Mesendoderm (in vitro differentiated cells): ENCODE results near the gene CHST1.
A peak's percentile ranks its signal among the peaks of the same experiment; 100 is the strongest.

Experiments
- DNase-seq: peaks from one replicate; pipeline ENCODE4 v3.0.0; 2013
- H2AK5ac ChIP-seq: 2 replicates; pipeline ENCODE4 v1.6.1; 2013; ENCODE audit warnings: low read length, inconsistent platforms
- H2BK120ac ChIP-seq: 2 replicates; pipeline ENCODE4 v1.6.1; 2013; ENCODE audit warnings: low read depth, mild to moderate bottlenecking, low read length, moderate library complexity, mixed read lengths
- H2BK15ac ChIP-seq: replicated peaks from 2 replicates; pipeline ENCODE4 v1.6.1; 2013; ENCODE audit warnings: low read depth, mild to moderate bottlenecking, moderate library complexity
- H2BK5ac ChIP-seq: 2 replicates; pipeline ENCODE4 v1.6.1; 2013; ENCODE audit warnings: low read length, inconsistent platforms
- H3K18ac ChIP-seq: 2 replicates; pipeline ENCODE4 v1.6.1; 2013; ENCODE audit warnings: mild to moderate bottlenecking, low read length, mixed read lengths
- H3K23ac ChIP-seq: one replicate; pipeline ENCODE4 v1.6.1; 2013; ENCODE audit warnings: low read length
- H3K27ac ChIP-seq: 2 replicates; pipeline ENCODE4 v1.5.1; 2013; ENCODE audit warnings: low read depth, mild to moderate bottlenecking, inconsistent platforms, low read length, moderate library complexity
- H3K27me3 ChIP-seq: 2 replicates; pipeline ENCODE4 v1.6.1; 2013; ENCODE audit warnings: low read length, control low read depth, mild to moderate bottlenecking, inconsistent platforms; ENCODE audit not compliant: insufficient read depth, poor library complexity
- H3K36me3 ChIP-seq: 2 replicates; pipeline ENCODE4 v1.6.1; 2013; ENCODE audit warnings: low read length, inconsistent platforms; ENCODE audit not compliant: control insufficient read depth, insufficient read depth
- H3K4ac ChIP-seq: one replicate; pipeline ENCODE4 v1.6.1; 2013; ENCODE audit warnings: low read depth, mild to moderate bottlenecking, low read length, moderate library complexity
- H3K4me1 ChIP-seq: 2 replicates; pipeline ENCODE4 v1.6.1; 2013; ENCODE audit warnings: low read depth, low read length, inconsistent platforms; ENCODE audit not compliant: control insufficient read depth
- H3K4me2 ChIP-seq: 2 replicates; pipeline ENCODE4 v1.6.1; 2013; ENCODE audit warnings: low read length
- H3K4me3 ChIP-seq: 2 replicates; pipeline ENCODE4 v1.5.1; 2013; ENCODE audit warnings: mild to moderate bottlenecking, low read length
- H3K56ac ChIP-seq: one replicate; pipeline ENCODE4 v1.6.1; 2013; ENCODE audit warnings: low read length
- H3K79me1 ChIP-seq: 2 replicates; pipeline ENCODE4 v1.6.1; 2013; ENCODE audit warnings: low read length, inconsistent platforms
- H3K79me2 ChIP-seq: 2 replicates; pipeline ENCODE4 v1.6.1; 2013; ENCODE audit warnings: mild to moderate bottlenecking, low read length; ENCODE audit not compliant: control insufficient read depth, insufficient read depth
- H3K9ac ChIP-seq: 2 replicates; pipeline ENCODE4 v1.6.1; 2013; ENCODE audit warnings: low read length, inconsistent platforms
- H4K5ac ChIP-seq: one replicate; pipeline ENCODE4 v1.6.1; 2013; ENCODE audit warnings: low read length
- H4K8ac ChIP-seq: one replicate; pipeline ENCODE4 v1.6.1; 2013; ENCODE audit warnings: low read depth, mild to moderate bottlenecking, control low read depth, low read length, moderate library complexity
- WGBS: extraction: QIAGEN DNeasy Blood & Tissue Kit; methylation state at CpG from one replicate; pipeline ENCODE4 v1.1.7; 2013; ENCODE audit warnings: low lambda C conversion rate, missing lambda C conversion rate; ENCODE audit not compliant: insufficient coverage; ENCODE audit errors: extremely low coverage; 5-methylcytosine and 5-hydroxymethylcytosine counted together

Gene CHST1

GRCh38 chr11:45622283-45622682 is 43.1 kb downstream of the CHST1 start:
- no peak overlapping the region for H2BK120ac ChIP-seq
- H3K27me3 ChIP-seq = no peaks in the 10 kb centered on the region
- H3K4me1 ChIP-seq = no peaks in the 10 kb centered on the region

GRCh38 chr11:45621588-45621987 is 43.8 kb downstream of the CHST1 start:
- Histone ChIP-seq H2BK120ac (no peak overlapping the region), H3K4ac (no peak overlapping the region), H3K9ac (no peak overlapping the region), H3K4me2 (no peak overlapping the region), H3K4me3 (no peak overlapping the region), H3K18ac (no peak overlapping the region), H3K23ac (no peak overlapping the region), H3K36me3 (no peaks in the 10 kb centered on the region), H4K5ac (no peak overlapping the region), H3K4me1 (no peaks in the 10 kb centered on the region), H3K79me1 (no peaks in the 10 kb centered on the region), H2BK15ac (no peak overlapping the region), H3K79me2 (no peaks in the 10 kb centered on the region), H3K56ac (no peak overlapping the region), H3K27ac (no peak overlapping the region), H4K8ac (no peak overlapping the region), H2AK5ac (no peak overlapping the region), H2BK5ac (no peak overlapping the region), H3K27me3 (no peaks in the 10 kb centered on the region)
- no CpG with 5 or more reads among the region's 1 CpG for WGBS
- DNase-seq = no peak

More at GRCh38 chr11:45622283-45622682, 43.1 kb downstream of the CHST1 start:
- Histone ChIP-seq H3K23ac (no peak overlapping the region), H2BK5ac (no peak overlapping the region), H2AK5ac (no peak overlapping the region), H3K36me3 (no peaks in the 10 kb centered on the region), H3K4me2 (no peak overlapping the region), H3K4ac (no peak overlapping the region), H3K79me1 (no peaks in the 10 kb centered on the region), H3K9ac (no peak overlapping the region), H2BK15ac (no peak overlapping the region), H3K18ac (no peak overlapping the region), H3K56ac (no peak overlapping the region), H3K79me2 (no peaks in the 10 kb centered on the region), H3K27ac (no peak overlapping the region), H3K4me3 (no peak overlapping the region), H4K5ac (no peak overlapping the region), H4K8ac (no peak overlapping the region)
- no peak for DNase-seq
- WGBS = no CpG with 5 or more reads among the region's 2 CpGs

GRCh38 chr11:45620243-45620642 is 45.2 kb downstream of the CHST1 start:
- DNase-seq = no peak
- no CpG with 5 or more reads among the region's 3 CpGs for WGBS
- H3K18ac ChIP-seq = no peak overlapping the region

GRCh38 chr11:45618897-45619296 is 46.5 kb downstream of the CHST1 start:
- Histone ChIP-seq H3K23ac (no peak overlapping the region), H3K27ac (no peak overlapping the region), H3K9ac (no peak overlapping the region), H3K4me2 (no peak overlapping the region), H3K56ac (no peak overlapping the region), H3K4me3 (no peak overlapping the region), H2BK120ac (no peak overlapping the region), H3K4me1 (no peaks in the 10 kb centered on the region), H4K8ac (no peak overlapping the region), H3K36me3 (no peaks in the 10 kb centered on the region), H2BK15ac (no peak overlapping the region), H3K79me2 (no peaks in the 10 kb centered on the region), H2AK5ac (no peak overlapping the region), H2BK5ac (no peak overlapping the region), H3K18ac (no peak overlapping the region), H3K4ac (no peak overlapping the region), H3K27me3 (no peaks in the 10 kb centered on the region), H3K79me1 (no peaks in the 10 kb centered on the region), H4K5ac (no peak overlapping the region)
- no peak for DNase-seq

More at GRCh38 chr11:45620243-45620642, 45.2 kb downstream of the CHST1 start:
- no peak overlapping the region for H2BK5ac ChIP-seq
- H3K36me3 ChIP-seq = no peaks in the 10 kb centered on the region
- no peak overlapping the region for H3K4me2 ChIP-seq
- no peak overlapping the region for H3K27ac ChIP-seq
- no peaks in the 10 kb centered on the region for H3K4me1 ChIP-seq
- no peaks in the 10 kb centered on the region for H3K27me3 ChIP-seq
- H3K79me2 ChIP-seq = no peaks in the 10 kb centered on the region
- H3K79me1 ChIP-seq = no peaks in the 10 kb centered on the region
- H2AK5ac ChIP-seq = no peak overlapping the region
- no peak overlapping the region for H3K4ac ChIP-seq
- no peak overlapping the region for H3K4me3 ChIP-seq
- H3K56ac ChIP-seq = no peak overlapping the region
- no peak overlapping the region for H4K8ac ChIP-seq
- no peak overlapping the region for H2BK120ac ChIP-seq
- H2BK15ac ChIP-seq = no peak overlapping the region
- H4K5ac ChIP-seq = no peak overlapping the region
- no peak overlapping the region for H3K9ac ChIP-seq
- H3K23ac ChIP-seq = no peak overlapping the region

GRCh38 chr11:45617871-45618601 is 47.4 kb downstream of the CHST1 start:
- H2BK15ac ChIP-seq = no peak overlapping the region

More at GRCh38 chr11:45617871-45618601, 47.4 kb downstream of the CHST1 start:
- no peak overlapping the region for H3K56ac ChIP-seq
- no peak overlapping the region for H4K8ac ChIP-seq
- H3K79me2 ChIP-seq = no peaks in the 10 kb centered on the region
- H3K27ac ChIP-seq = no peak overlapping the region
- H3K4me2 ChIP-seq = no peak overlapping the region
- H4K5ac ChIP-seq = no peak overlapping the region
- no peak overlapping the region for H3K23ac ChIP-seq
- no peaks in the 10 kb centered on the region for H3K36me3 ChIP-seq
- H3K4me1 ChIP-seq = no peaks in the 10 kb centered on the region
- no peak overlapping the region for H2BK5ac ChIP-seq
- no CpG with 5 or more reads among the region's 9 CpGs for WGBS
- no peaks in the 10 kb centered on the region for H3K27me3 ChIP-seq
- H3K4me3 ChIP-seq = no peak overlapping the region
- H3K4ac ChIP-seq = no peak overlapping the region
- H2BK120ac ChIP-seq = no peak overlapping the region
- H3K79me1 ChIP-seq = no peaks in the 10 kb centered on the region
- no peak overlapping the region for H3K9ac ChIP-seq
- no peak overlapping the region for H3K18ac ChIP-seq
- H2AK5ac ChIP-seq = no peak overlapping the region
- DNase-seq = peak; percentile 45
